IMR-90 (cell line): ENCODE measurements around the gene ATP2B2. TPM values are rescaled to one million over a fixed set of nuclear protein-coding genes. Genes with fewer than 3 reads are reported as not detected.

ENCODE experiments used
- ATAC-seq: fragments of 200-7000 bp; cut with Tn5 transposase; 2 replicates; pipeline ENCODE4 v1.9.1; 2020; ENCODE audit warnings: low read depth, mild to moderate bottlenecking, moderate library complexity
- BruUV-seq: library from RNA; stranded (reverse); fragments of 400-500 nt; replicated peaks from 2 replicates; lab custom pipeline; 2021; lab: Mats Ljungman, UMichigan
- CTCF ChIA-PET: fragments of 300-600 bp; formaldehyde crosslinking; extraction: SDS; loops from one replicate; lab custom pipeline; 2021; ENCODE audit warnings: antibody characterized with exemption; lab: Yijun Ruan, JAX
- POLR2A ChIA-PET: fragments of 300-600 bp; sonication (Branson Sonifier 250); formaldehyde crosslinking; loops from one replicate; lab custom pipeline; 2022; ENCODE audit warnings: antibody characterized with exemption; ENCODE audit not compliant: unreplicated experiment; lab: Charles Lee
- DNase-seq: peaks from one replicate; pipeline ENCODE4 v3.0.0; 2013
- H2AFZ ChIP-seq: replicated peaks from 2 replicates; pipeline ENCODE3; 2013; ENCODE audit warnings: low read length, mild to moderate bottlenecking; ENCODE audit not compliant: poor library complexity
- H2AK5ac ChIP-seq: 2 replicates; pipeline ENCODE4 v1.6.1; 2013; ENCODE audit warnings: low read depth, low read length, inconsistent platforms
- H2AK9ac ChIP-seq: replicated peaks from 2 replicates; pipeline ENCODE3; 2013; ENCODE audit warnings: mild to moderate bottlenecking, low read depth, low read length, moderate library complexity; ENCODE audit not compliant: poor library complexity
- H2BK120ac ChIP-seq: 2 replicates; pipeline ENCODE4 v1.6.1; 2013; ENCODE audit warnings: low read depth, low read length, inconsistent platforms
- H2BK15ac ChIP-seq: 3 replicates; pipeline ENCODE4 v1.6.1; 2013; ENCODE audit warnings: low read depth, low read length, inconsistent platforms
- H2BK20ac ChIP-seq: 2 replicates; pipeline ENCODE4 v1.6.1; 2013; ENCODE audit warnings: low read depth, mild to moderate bottlenecking, inconsistent platforms, low read length, moderate library complexity
- H2BK5ac ChIP-seq: 2 replicates; pipeline ENCODE4 v1.6.1; 2013; ENCODE audit warnings: mild to moderate bottlenecking, low read depth, low read length, inconsistent platforms; ENCODE audit not compliant: poor library complexity, severe bottlenecking
- H3K14ac ChIP-seq: replicated peaks from 2 replicates; pipeline ENCODE4 v1.6.1; 2013; ENCODE audit warnings: low read depth, low read length, inconsistent platforms
- H3K18ac ChIP-seq: 2 replicates; pipeline ENCODE4 v1.6.1; 2013; ENCODE audit warnings: low read depth, low read length, control low read depth
- H3K23ac ChIP-seq: 2 replicates; pipeline ENCODE4 v1.6.1; 2013; ENCODE audit warnings: low read depth, low read length, inconsistent platforms
- H3K27ac ChIP-seq: 2 replicates; pipeline ENCODE4 v1.5.1; 2013; ENCODE audit warnings: mild to moderate bottlenecking, control low read depth, low read length; ENCODE audit not compliant: insufficient read depth
- H3K27me3 ChIP-seq: 2 replicates; pipeline ENCODE4 v1.6.1; 2013; ENCODE audit warnings: low read length; ENCODE audit not compliant: control insufficient read depth, insufficient read depth
- H3K36me3 ChIP-seq: 2 replicates; pipeline ENCODE4 v1.6.1; 2013; ENCODE audit warnings: low read length, mixed read lengths; ENCODE audit not compliant: control insufficient read depth, insufficient read depth
- H3K4ac ChIP-seq: 2 replicates; pipeline ENCODE4 v1.6.1; 2013; ENCODE audit warnings: low read depth, low read length, inconsistent platforms
- H3K4me1 ChIP-seq: 2 replicates; pipeline ENCODE4 v1.6.1; 2013; ENCODE audit warnings: low read length, mixed read lengths; ENCODE audit not compliant: control insufficient read depth, insufficient read depth
- H3K4me2 ChIP-seq: 2 replicates; pipeline ENCODE4 v1.6.1; 2013; ENCODE audit warnings: low read depth, mild to moderate bottlenecking, control low read depth, low read length, moderate library complexity
- H3K4me3 ChIP-seq: 2 replicates; pipeline ENCODE4 v1.5.1; 2013; ENCODE audit warnings: low read depth, mild to moderate bottlenecking, control low read depth, low read length, moderate library complexity; ENCODE audit not compliant: insufficient read depth
- H3K56ac ChIP-seq: 2 replicates; pipeline ENCODE4 v1.6.1; 2013; ENCODE audit warnings: low read length, inconsistent platforms; ENCODE audit not compliant: insufficient read depth; ENCODE audit errors: extremely low read depth
- H3K79me1 ChIP-seq, 2 experiments: 2 replicates each; pipeline ENCODE4 v1.6.1; 2013; ENCODE audit warnings: low read length in 2 of 2, inconsistent platforms in 1 of 2, low read depth in 1 of 2
- H3K9ac ChIP-seq: 2 replicates; pipeline ENCODE4 v1.6.1; 2013; ENCODE audit warnings: low read depth, low read length, control low read depth
- H3K9me1 ChIP-seq: 2 replicates; pipeline ENCODE4 v1.6.1; 2013; ENCODE audit warnings: low read length, inconsistent platforms; ENCODE audit not compliant: insufficient read depth
- H3K9me3 ChIP-seq: 2 replicates; pipeline ENCODE4 v1.6.1; 2013; ENCODE audit warnings: low read length; ENCODE audit not compliant: control insufficient read depth, insufficient read depth
- H4K20me1 ChIP-seq: 2 replicates; pipeline ENCODE4 v1.6.1; 2013; ENCODE audit warnings: low read length, inconsistent platforms; ENCODE audit not compliant: insufficient read depth
- H4K5ac ChIP-seq: 2 replicates; pipeline ENCODE4 v1.6.1; 2013; ENCODE audit warnings: mild to moderate bottlenecking, low read depth, low read length, control low read depth
- H4K8ac ChIP-seq, 2 experiments: 2 replicates each; pipeline ENCODE4 v1.6.1; 2013; ENCODE audit warnings: low read depth in 2 of 2, low read length in 2 of 2, control low read depth in 1 of 2, inconsistent platforms in 1 of 2
- H4K91ac ChIP-seq: 2 replicates; pipeline ENCODE4 v1.6.1; 2013; ENCODE audit warnings: low read depth, low read length, inconsistent platforms; ENCODE audit not compliant: insufficient read depth
- MXI1 ChIP-seq: IDR thresholded peaks from 2 replicates; pipeline ENCODE4 v1.6.1; 2012; ENCODE audit warnings: low read depth, mild to moderate bottlenecking, low read length, moderate library complexity, borderline replicate concordance
- NFE2L2 ChIP-seq: fragments of 150-350 bp; IDR thresholded peaks from 2 replicates; pipeline ENCODE4 v1.6.1; 2016; ENCODE audit warnings: low read depth, mild to moderate bottlenecking, low read length
- SMC3 ChIP-seq: fragments of 150-350 bp; IDR thresholded peaks from 2 replicates; pipeline ENCODE4 v1.6.1; 2016; ENCODE audit warnings: low read depth, mild to moderate bottlenecking, antibody characterized with exemption, low read length, moderate library complexity
- WGBS, 2 experiments: methylation state at CpG; one replicate each; pipeline versions ENCODE4 v1.1.5 to v1.1.7; 2013; ENCODE audit warnings: missing lambda C conversion rate in 2 of 2; ENCODE audit not compliant: insufficient read length in 1 of 2; ENCODE audit errors: extremely low coverage in 2 of 2; 5-methylcytosine and 5-hydroxymethylcytosine counted together
- dilution Hi-C: fragments of 300-500 bp; cut with HindIII; formaldehyde crosslinking; loops from one replicate; pipeline ENCODE4 v1.14.3; 2018; ENCODE audit warnings: low sequenced_read_pairs; ENCODE audit not compliant: unreplicated experiment
- in situ Hi-C: fragments of 300-500 bp; cut with MboI; formaldehyde crosslinking; loops from 3 replicates; pipeline ENCODE4 v1.14.3; 2019; ENCODE audit warnings: low sequenced_read_pairs, inconsistent platforms, mixed read lengths
- intact Hi-C: fragments of 100-400 bp; cut with micrococcal nuclease; formaldehyde crosslinking; loops from 2 replicates; pipeline ENCODE4 v1.10.0; 2022
- polyA plus RNA-seq, 3 experiments: library from polyadenylated mRNA; depleted of rRNA; stranded (reverse); fragments of >200 nt; gene quantifications; 2 replicates each; pipeline ENCODE4 v1.2.3, GENCODE V29; 2012; ENCODE audit warnings: low replicate concordance in 1 of 3
- total RNA-seq: library from RNA; depleted of rRNA; stranded (reverse); fragments of >200 nt; gene quantifications from 2 replicates; pipeline ENCODE4 v1.2.3, GENCODE V29; 2012
- TF ChIP-seq, protein P1 (sequence below): fragments of 150-350 bp; IDR thresholded peaks from 2 replicates; pipeline ENCODE4 v1.6.1; 2016; ENCODE audit warnings: low read depth, mild to moderate bottlenecking, low read length, moderate library complexity, borderline replicate concordance

ATP2B2 gene
- total and polyA plus RNA-seq, 2 of the 4 experiments (the other 2 are of a cell fraction): under 0.01 to 0.02 TPM

DNA sequence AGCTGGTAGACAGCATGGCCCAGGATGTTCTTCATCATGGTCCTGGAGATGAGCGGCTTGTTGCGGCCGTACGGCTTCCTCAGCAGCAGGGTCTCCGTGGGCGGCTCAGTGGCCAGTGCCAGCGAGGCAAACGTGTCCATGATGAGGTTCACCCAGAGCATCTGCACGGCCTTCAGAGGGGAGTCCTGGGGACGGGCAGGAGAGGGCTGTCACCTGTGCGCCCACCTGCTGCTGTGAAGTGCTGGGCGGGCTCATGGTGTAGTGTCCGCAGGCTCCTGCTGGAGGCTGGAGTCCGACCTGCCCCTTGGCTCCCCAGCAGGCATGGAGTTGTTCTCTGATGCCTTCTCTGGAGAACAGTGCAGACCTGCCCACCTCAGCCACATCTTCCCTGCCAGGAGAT, 162.6 kb downstream of the ATP2B2 start:
- Histone ChIP-seq H2AK9ac (no peak overlapping the region), H4K5ac (no peak overlapping the region), H2BK120ac (no peak overlapping the region), H3K56ac (no peak overlapping the region), H3K4me3 (no peak overlapping the region), H2AK5ac (no peak overlapping the region), H3K27me3 (peaks cover 22% of the 10 kb centered on the region; the same call in 1 of the 2 replicates), H2BK20ac (no peak overlapping the region), H4K20me1 (peaks cover 6% of the 10 kb centered on the region; the same call in 1 of the 2 replicates), H3K79me1 (no peaks in the 10 kb centered on the region), H3K36me3 (no peaks in the 10 kb centered on the region), H3K9me1 (no peaks in the 10 kb centered on the region), H3K9ac (no peak overlapping the region), H3K27ac (no peak overlapping the region), H3K4me2 (no peak overlapping the region), H4K91ac (no peak overlapping the region), H2BK5ac (no peak overlapping the region), H3K23ac (no peak overlapping the region), H3K9me3 (no peaks in the 10 kb centered on the region), H3K4me1 (no peaks in the 10 kb centered on the region), H2BK15ac (no peak overlapping the region), H3K18ac (no peak overlapping the region), H3K14ac (no peak overlapping the region), H4K8ac (no peak overlapping the region), H3K4ac (no peak overlapping the region), H2AFZ (no peak overlapping the region)
- ChIA-PET CTCF (interaction anchor here (1.3 to 1.5 kb wide), 2 partner anchors 15 to 24 kb away, joined by 3 to 4 read pairs; no protein-coding TSS in a partner anchor), POLR2A (no interaction called here)
- BruUV-seq: no TSS peak
- 76% methylated on average over 9 of the region's 14 CpGs; no CpG with 5 or more reads in 1 of the 2 experiments for WGBS, 2 experiments
- intact Hi-C loops (no loop called here), dilution Hi-C loops (no loop called here), in situ Hi-C loops (loop anchor here (5.0 kb wide), 1 partner anchor 395 kb away; no protein-coding TSS in a partner anchor)
- ATAC-seq (no peak), DNase-seq (no peak)
- TF ChIP-seq NFE2L2: no peak
- no peak for TF ChIP-seq MXI1
- TF ChIP-seq, protein P1, sequence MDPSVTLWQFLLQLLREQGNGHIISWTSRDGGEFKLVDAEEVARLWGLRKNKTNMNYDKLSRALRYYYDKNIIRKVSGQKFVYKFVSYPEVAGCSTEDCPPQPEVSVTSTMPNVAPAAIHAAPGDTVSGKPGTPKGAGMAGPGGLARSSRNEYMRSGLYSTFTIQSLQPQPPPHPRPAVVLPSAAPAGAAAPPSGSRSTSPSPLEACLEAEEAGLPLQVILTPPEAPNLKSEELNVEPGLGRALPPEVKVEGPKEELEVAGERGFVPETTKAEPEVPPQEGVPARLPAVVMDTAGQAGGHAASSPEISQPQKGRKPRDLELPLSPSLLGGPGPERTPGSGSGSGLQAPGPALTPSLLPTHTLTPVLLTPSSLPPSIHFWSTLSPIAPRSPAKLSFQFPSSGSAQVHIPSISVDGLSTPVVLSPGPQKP: no peak
- TF ChIP-seq SMC3: no peak
